ENCODE results near the gene ITGBL1. TPM values are rescaled to one million over a fixed set of nuclear protein-coding genes. Genes with fewer than 3 reads are reported as not detected.

Gene ITGBL1
- total and polyA plus RNA-seq, 2 experiments from 2014 or later: 0.29 TPM; not detected in 1

GRCh38 chr13:101535192-101535746 lies 82.8 kb downstream of the ITGBL1 start:
- no peaks in the 10 kb centered on the region for H3K36me3 Mint-ChIP-seq (ENCODE audit: low read depth)
- no peak overlapping the region for H3K4me2 ChIP-seq
- no peaks in the 10 kb centered on the region for H3K9me2 ChIP-seq (ENCODE audit: insufficient read depth)
- H3K4me1 ChIP-seq (ENCODE audit: insufficient read depth): no peaks in the 10 kb centered on the region
- H3K27ac Mint-ChIP-seq: no peak overlapping the region
- no peaks in the 10 kb centered on the region for H3K36me3 ChIP-seq (ENCODE audit: insufficient read depth)
- H3K4me3 Mint-ChIP-seq: no peak overlapping the region
- DNase-seq (ENCODE audit: low spot score): no peak
- no peak overlapping the region for H2AFZ ChIP-seq
- no peaks in the 10 kb centered on the region for H4K20me1 ChIP-seq (replicated peaks; ENCODE audit: insufficient read depth)
- H3K4me1 Mint-ChIP-seq: no peaks in the 10 kb centered on the region
- no peaks in the 10 kb centered on the region for H3K9me3 Mint-ChIP-seq
- H3K79me2 ChIP-seq (replicated peaks; ENCODE audit: insufficient read depth): no peaks in the 10 kb centered on the region
- no peak for TF ChIP-seq EZH2phosphoT487 (IDR thresholded peaks at IDR 0.05; ENCODE audit: unreplicated experiment)
- no peak for TF ChIP-seq JUNB (IDR thresholded peaks at IDR 0.05; ENCODE audit: unreplicated experiment)
- TF ChIP-seq, protein P1, sequence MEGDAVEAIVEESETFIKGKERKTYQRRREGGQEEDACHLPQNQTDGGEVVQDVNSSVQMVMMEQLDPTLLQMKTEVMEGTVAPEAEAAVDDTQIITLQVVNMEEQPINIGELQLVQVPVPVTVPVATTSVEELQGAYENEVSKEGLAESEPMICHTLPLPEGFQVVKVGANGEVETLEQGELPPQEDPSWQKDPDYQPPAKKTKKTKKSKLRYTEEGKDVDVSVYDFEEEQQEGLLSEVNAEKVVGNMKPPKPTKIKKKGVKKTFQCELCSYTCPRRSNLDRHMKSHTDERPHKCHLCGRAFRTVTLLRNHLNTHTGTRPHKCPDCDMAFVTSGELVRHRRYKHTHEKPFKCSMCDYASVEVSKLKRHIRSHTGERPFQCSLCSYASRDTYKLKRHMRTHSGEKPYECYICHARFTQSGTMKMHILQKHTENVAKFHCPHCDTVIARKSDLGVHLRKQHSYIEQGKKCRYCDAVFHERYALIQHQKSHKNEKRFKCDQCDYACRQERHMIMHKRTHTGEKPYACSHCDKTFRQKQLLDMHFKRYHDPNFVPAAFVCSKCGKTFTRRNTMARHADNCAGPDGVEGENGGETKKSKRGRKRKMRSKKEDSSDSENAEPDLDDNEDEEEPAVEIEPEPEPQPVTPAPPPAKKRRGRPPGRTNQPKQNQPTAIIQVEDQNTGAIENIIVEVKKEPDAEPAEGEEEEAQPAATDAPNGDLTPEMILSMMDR (conservative IDR thresholded peaks at IDR 0.05; ENCODE audit: low read depth in 2 of 2): no peak
- no peak for TF ChIP-seq EZH2 (IDR thresholded peaks at IDR 0.05; ENCODE audit: low read depth, unreplicated experiment)
- no peak for TF ChIP-seq REST (IDR thresholded peaks at IDR 0.05; ENCODE audit: unreplicated experiment)
- no peak for TF ChIP-seq ETS1 (IDR thresholded peaks at IDR 0.05)
- no peak for TF ChIP-seq POLR2AphosphoS5 (IDR thresholded peaks at IDR 0.05; ENCODE audit: low read depth)
- no peak for TF ChIP-seq CREB1 (CRISPR knock-in tag; IDR thresholded peaks at IDR 0.05; ENCODE audit: low read depth)
- no peak for TF ChIP-seq STAT1 (IDR thresholded peaks at IDR 0.05; ENCODE audit: unreplicated experiment)
- TF ChIP-seq ZNF462 (CRISPR knock-in tag; IDR thresholded peaks at IDR 0.05): no peak
- no peaks in the 10 kb centered on the region for H3K27me3 Mint-ChIP-seq (ENCODE audit: insufficient read depth, low read depth, poor library complexity)
- no peaks in the 10 kb centered on the region for H3K27me3 ChIP-seq (ENCODE audit: insufficient read depth)
- H3K27ac ChIP-seq (ENCODE audit: low read depth): no peak overlapping the region
- ATAC-seq: no peak
- H3F3A ChIP-seq (replicated peaks; ENCODE audit: low read depth): no peaks in the 10 kb centered on the region
- no peak overlapping the region for H3K4me3 ChIP-seq

Measured in GM23338 (cell line).